GM23338 (cell line): Measurements from ENCODE around the gene ODAD4. TPM values are rescaled to one million over a fixed set of nuclear protein-coding genes. Genes with fewer than 3 reads are reported as not detected.

Source experiments
- ATAC-seq: fragments of 200-7000 bp; cut with Tn5 transposase; 3 replicates; pipeline ENCODE4 v1.9.1; 2020
- DNase-seq: peaks from one replicate; pipeline ENCODE4 v3.0.0-alpha.2; 2015; ENCODE audit warnings: low spot score
- H2AFZ ChIP-seq: fragments of 200-600 bp; sonication (generic); 2 replicates; pipeline ENCODE4 v1.8.0; 2016; ENCODE audit warnings: antibody characterized with exemption, mild to moderate bottlenecking, moderate library complexity
- H3F3A ChIP-seq: fragments of 200-600 bp; sonication (generic); replicated peaks from 2 replicates; pipeline ENCODE4 v1.8.0; 2017; ENCODE audit warnings: antibody characterized with exemption, mixed run types, low read depth
- H3K27ac ChIP-seq: fragments of 200-600 bp; sonication (generic); 2 replicates; pipeline ENCODE4 v1.6.1; 2016; ENCODE audit warnings: low read depth
- H3K27me3 ChIP-seq: fragments of 200-600 bp; sonication (generic); 2 replicates; pipeline ENCODE4 v1.8.0; 2016; ENCODE audit warnings: mild to moderate bottlenecking, mixed run types, moderate library complexity; ENCODE audit not compliant: insufficient read depth
- H3K36me3 ChIP-seq: fragments of 200-600 bp; sonication (generic); 2 replicates; pipeline ENCODE4 v1.8.0; 2016; ENCODE audit warnings: mild to moderate bottlenecking; ENCODE audit not compliant: insufficient read depth
- H3K4me1 ChIP-seq: fragments of 200-600 bp; sonication (generic); 2 replicates; pipeline ENCODE4 v1.8.0; 2016; ENCODE audit warnings: mild to moderate bottlenecking, moderate library complexity; ENCODE audit not compliant: insufficient read depth
- H3K4me2 ChIP-seq: fragments of 200-600 bp; sonication (generic); 2 replicates; pipeline ENCODE4 v1.7.1; 2017; ENCODE audit warnings: mixed run types
- H3K4me3 ChIP-seq: fragments of 200-600 bp; sonication (generic); 2 replicates; pipeline ENCODE4 v1.6.1; 2016; ENCODE audit warnings: mixed run types
- H3K79me2 ChIP-seq: fragments of 200-600 bp; sonication (generic); replicated peaks from 2 replicates; pipeline ENCODE4 v1.8.0; 2017; ENCODE audit warnings: mild to moderate bottlenecking; ENCODE audit not compliant: insufficient read depth
- H3K9me2 ChIP-seq: fragments of 200-600 bp; sonication (generic); 2 replicates; pipeline ENCODE4 v1.8.0; 2017; ENCODE audit not compliant: insufficient read depth
- H4K20me1 ChIP-seq: fragments of 200-600 bp; sonication (generic); replicated peaks from 2 replicates; pipeline ENCODE4 v1.8.0; 2017; ENCODE audit warnings: mild to moderate bottlenecking; ENCODE audit not compliant: insufficient read depth
- H3K27ac Mint-ChIP-seq: 2 replicates; pipeline ENCODE4 v1.8.0; 2020; ENCODE audit warnings: inconsistent platforms, mild to moderate bottlenecking, moderate library complexity, mixed read lengths
- H3K27me3 Mint-ChIP-seq: 3 replicates; pipeline ENCODE4 v1.8.0; 2022; ENCODE audit warnings: low read depth, mild to moderate bottlenecking, moderate library complexity, mixed read lengths, inconsistent platforms; ENCODE audit not compliant: insufficient read depth, poor library complexity
- H3K36me3 Mint-ChIP-seq: 3 replicates; pipeline ENCODE4 v1.8.0; 2021; ENCODE audit warnings: low read depth, mild to moderate bottlenecking, inconsistent platforms, moderate library complexity, mixed read lengths
- H3K4me1 Mint-ChIP-seq: 3 replicates; pipeline ENCODE4 v1.8.0; 2020; ENCODE audit warnings: mild to moderate bottlenecking, inconsistent platforms, mixed read lengths
- H3K4me3 Mint-ChIP-seq: 3 replicates; pipeline ENCODE4 v1.8.0; 2021; ENCODE audit warnings: moderate library complexity, mild to moderate bottlenecking, inconsistent platforms, mixed read lengths
- H3K9me3 Mint-ChIP-seq: 3 replicates; pipeline ENCODE4 v1.8.0; 2020; ENCODE audit warnings: moderate library complexity, mild to moderate bottlenecking, inconsistent platforms, mixed read lengths
- polyA plus RNA-seq: library from polyadenylated mRNA; unstranded; fragments of >200 nt; fragmentation: Nextera tagmentation; extraction: Ambion mirVana; gene quantifications from 2 replicates; pipeline ENCODE4 v1.2.1, GENCODE V29; 2016
- total RNA-seq: library from RNA; depleted of rRNA; stranded (reverse); fragments of >200 nt; shearing (Covaris generic); gene quantifications from 2 replicates; pipeline ENCODE4 v1.2.3, GENCODE V29; 2014
- TF ChIP-seq, protein P1 (sequence below): fragments of 250-450 bp; sonication (Bioruptor Pico); IDR thresholded peaks from 2 replicates; pipeline ENCODE4 v1.5.0; 2020; ENCODE audit warnings: mild to moderate bottlenecking, moderate library complexity
- TF ChIP-seq, protein P2 (sequence below): IDR thresholded peaks from one replicate; pipeline ENCODE4 v1.6.1; 2018; ENCODE audit warnings: antibody characterized with exemption; ENCODE audit not compliant: unreplicated experiment

Gene ODAD4
- total and polyA plus RNA-seq, 2 experiments from 2014 or later = 1.7 to 1.8 TPM

DNA sequence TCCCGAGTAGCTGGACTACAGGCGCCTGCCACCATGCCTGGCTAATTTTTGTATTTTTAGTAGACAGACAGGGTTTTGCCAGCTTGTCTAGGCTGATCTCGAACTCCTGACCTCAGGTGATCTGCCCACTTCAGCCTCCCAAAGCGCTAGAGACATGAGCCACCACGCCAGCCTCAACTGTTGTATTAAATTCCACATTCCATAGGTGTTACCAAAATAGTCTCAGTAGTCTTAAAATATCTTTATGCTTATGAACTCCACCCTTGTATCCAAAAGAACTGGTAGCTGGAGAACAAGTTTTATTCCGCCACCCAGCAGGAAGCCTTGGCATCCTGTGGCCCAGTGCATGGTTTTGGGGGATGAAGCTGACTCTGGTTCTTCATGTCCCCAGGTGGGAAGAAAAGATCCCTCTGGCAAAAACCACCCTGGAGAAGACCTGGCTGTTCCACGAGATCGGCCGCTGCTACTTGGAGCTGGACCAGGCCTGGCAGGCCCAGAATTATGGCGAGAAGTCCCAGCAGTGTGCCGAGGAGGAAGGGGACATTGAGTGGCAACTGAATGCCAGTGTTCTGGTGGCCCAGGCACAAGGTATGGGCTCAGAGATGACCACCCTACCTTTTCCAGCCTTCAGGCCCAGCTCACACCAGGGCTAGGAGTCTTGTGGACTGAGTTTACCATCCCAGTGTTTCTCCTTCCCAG, 18.5 kb downstream of the ODAD4 start:
- H3K36me3 ChIP-seq = no peaks in the 10 kb centered on the region
- no peak overlapping the region for H3K27ac Mint-ChIP-seq
- no peaks in the 10 kb centered on the region for H3F3A ChIP-seq
- H3K4me3 Mint-ChIP-seq = no peak overlapping the region
- H3K4me3 ChIP-seq = no peak overlapping the region
- H3K9me3 Mint-ChIP-seq = no peaks in the 10 kb centered on the region
- H3K4me2 ChIP-seq = no peak overlapping the region
- no peak overlapping the region for H2AFZ ChIP-seq
- ATAC-seq (no peak), DNase-seq (no peak)
- H3K36me3 Mint-ChIP-seq = no peaks in the 10 kb centered on the region
- TF ChIP-seq, protein P1, sequence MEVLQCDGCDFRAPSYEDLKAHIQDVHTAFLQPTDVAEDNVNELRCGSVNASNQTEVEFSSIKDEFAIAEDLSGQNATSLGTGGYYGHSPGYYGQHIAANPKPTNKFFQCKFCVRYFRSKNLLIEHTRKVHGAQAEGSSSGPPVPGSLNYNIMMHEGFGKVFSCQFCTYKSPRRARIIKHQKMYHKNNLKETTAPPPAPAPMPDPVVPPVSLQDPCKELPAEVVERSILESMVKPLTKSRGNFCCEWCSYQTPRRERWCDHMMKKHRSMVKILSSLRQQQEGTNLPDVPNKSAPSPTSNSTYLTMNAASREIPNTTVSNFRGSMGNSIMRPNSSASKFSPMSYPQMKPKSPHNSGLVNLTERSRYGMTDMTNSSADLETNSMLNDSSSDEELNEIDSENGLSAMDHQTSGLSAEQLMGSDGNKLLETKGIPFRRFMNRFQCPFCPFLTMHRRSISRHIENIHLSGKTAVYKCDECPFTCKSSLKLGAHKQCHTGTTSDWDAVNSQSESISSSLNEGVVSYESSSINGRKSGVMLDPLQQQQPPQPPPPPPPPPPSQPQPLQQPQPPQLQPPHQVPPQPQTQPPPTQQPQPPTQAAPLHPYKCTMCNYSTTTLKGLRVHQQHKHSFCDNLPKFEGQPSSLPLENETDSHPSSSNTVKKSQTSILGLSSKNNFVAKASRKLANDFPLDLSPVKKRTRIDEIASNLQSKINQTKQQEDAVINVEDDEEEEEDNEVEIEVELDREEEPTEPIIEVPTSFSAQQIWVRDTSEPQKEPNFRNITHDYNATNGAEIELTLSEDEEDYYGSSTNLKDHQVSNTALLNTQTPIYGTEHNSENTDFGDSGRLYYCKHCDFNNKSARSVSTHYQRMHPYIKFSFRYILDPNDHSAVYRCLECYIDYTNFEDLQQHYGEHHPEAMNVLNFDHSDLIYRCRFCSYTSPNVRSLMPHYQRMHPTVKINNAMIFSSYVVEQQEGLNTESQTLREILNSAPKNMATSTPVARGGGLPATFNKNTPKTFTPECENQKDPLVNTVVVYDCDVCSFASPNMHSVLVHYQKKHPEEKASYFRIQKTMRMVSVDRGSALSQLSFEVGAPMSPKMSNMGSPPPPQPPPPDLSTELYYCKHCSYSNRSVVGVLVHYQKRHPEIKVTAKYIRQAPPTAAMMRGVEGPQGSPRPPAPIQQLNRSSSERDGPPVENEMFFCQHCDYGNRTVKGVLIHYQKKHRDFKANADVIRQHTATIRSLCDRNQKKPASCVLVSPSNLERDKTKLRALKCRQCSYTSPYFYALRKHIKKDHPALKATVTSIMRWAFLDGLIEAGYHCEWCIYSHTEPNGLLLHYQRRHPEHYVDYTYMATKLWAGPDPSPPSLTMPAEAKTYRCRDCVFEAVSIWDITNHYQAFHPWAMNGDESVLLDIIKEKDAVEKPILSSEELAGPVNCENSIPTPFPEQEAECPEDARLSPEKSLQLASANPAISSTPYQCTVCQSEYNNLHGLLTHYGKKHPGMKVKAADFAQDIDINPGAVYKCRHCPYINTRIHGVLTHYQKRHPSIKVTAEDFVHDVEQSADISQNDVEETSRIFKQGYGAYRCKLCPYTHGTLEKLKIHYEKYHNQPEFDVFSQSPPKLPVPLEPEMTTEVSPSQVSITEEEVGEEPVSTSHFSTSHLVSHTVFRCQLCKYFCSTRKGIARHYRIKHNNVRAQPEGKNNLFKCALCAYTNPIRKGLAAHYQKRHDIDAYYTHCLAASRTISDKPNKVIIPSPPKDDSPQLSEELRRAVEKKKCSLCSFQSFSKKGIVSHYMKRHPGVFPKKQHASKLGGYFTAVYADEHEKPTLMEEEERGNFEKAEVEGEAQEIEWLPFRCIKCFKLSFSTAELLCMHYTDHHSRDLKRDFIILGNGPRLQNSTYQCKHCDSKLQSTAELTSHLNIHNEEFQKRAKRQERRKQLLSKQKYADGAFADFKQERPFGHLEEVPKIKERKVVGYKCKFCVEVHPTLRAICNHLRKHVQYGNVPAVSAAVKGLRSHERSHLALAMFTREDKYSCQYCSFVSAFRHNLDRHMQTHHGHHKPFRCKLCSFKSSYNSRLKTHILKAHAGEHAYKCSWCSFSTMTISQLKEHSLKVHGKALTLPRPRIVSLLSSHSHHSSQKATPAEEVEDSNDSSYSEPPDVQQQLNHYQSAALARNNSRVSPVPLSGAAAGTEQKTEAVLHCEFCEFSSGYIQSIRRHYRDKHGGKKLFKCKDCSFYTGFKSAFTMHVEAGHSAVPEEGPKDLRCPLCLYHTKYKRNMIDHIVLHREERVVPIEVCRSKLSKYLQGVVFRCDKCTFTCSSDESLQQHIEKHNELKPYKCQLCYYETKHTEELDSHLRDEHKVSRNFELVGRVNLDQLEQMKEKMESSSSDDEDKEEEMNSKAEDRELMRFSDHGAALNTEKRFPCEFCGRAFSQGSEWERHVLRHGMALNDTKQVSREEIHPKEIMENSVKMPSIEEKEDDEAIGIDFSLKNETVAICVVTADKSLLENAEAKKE (CRISPR knock-in tag) = no peak
- TF ChIP-seq, protein P2, sequence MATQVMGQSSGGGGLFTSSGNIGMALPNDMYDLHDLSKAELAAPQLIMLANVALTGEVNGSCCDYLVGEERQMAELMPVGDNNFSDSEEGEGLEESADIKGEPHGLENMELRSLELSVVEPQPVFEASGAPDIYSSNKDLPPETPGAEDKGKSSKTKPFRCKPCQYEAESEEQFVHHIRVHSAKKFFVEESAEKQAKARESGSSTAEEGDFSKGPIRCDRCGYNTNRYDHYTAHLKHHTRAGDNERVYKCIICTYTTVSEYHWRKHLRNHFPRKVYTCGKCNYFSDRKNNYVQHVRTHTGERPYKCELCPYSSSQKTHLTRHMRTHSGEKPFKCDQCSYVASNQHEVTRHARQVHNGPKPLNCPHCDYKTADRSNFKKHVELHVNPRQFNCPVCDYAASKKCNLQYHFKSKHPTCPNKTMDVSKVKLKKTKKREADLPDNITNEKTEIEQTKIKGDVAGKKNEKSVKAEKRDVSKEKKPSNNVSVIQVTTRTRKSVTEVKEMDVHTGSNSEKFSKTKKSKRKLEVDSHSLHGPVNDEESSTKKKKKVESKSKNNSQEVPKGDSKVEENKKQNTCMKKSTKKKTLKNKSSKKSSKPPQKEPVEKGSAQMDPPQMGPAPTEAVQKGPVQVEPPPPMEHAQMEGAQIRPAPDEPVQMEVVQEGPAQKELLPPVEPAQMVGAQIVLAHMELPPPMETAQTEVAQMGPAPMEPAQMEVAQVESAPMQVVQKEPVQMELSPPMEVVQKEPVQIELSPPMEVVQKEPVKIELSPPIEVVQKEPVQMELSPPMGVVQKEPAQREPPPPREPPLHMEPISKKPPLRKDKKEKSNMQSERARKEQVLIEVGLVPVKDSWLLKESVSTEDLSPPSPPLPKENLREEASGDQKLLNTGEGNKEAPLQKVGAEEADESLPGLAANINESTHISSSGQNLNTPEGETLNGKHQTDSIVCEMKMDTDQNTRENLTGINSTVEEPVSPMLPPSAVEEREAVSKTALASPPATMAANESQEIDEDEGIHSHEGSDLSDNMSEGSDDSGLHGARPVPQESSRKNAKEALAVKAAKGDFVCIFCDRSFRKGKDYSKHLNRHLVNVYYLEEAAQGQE = no peak
- H3K79me2 ChIP-seq = no peaks in the 10 kb centered on the region
- no peaks in the 10 kb centered on the region for H3K27me3 ChIP-seq
- H3K4me1 Mint-ChIP-seq = no peaks in the 10 kb centered on the region
- H3K27ac ChIP-seq = no peak overlapping the region
- no peaks in the 10 kb centered on the region for H3K9me2 ChIP-seq
- H3K27me3 Mint-ChIP-seq = peaks cover 4% of the 10 kb centered on the region
- no peaks in the 10 kb centered on the region for H4K20me1 ChIP-seq
- H3K4me1 ChIP-seq = no peaks in the 10 kb centered on the region
